Astrocyte of the hippocampus (primary cell): ENCODE results near the gene BMPR1A.
A peak's percentile ranks its signal among the peaks of the same experiment; 100 is the strongest.

ENCODE experiments used
- DNase-seq: peaks from one replicate; pipeline ENCODE4 v3.0.0; 2011; ENCODE audit warnings: low read depth, low spot score

The BMPR1A gene

DNA sequence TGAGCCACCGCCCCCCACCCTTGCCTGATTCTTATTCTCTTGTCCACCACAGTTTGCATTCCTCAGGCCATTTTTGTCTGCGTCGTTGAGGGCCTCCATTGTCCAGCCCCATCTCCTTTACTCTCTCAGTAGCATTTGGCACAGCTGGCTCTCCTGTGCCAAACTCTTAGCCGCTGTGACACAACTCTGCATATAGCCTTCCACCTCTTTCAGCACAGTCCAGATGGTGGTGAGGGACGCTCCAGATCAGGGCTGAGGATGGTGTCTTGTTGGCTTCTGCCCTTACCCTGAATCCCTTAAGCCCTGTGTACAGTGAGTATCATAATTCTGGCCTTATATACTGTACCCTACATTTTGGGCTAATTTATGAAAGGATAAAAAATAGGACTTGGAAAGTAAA lies 45.6 kb downstream of the BMPR1A start:
- DNase-seq, result no peak

- no peak for DNase-seq
Observed at GRCh38 chr10:86802473-86803108, 46.2 kb downstream of the BMPR1A start.

- no peak for DNase-seq
Observed at GRCh38 chr10:86803156-86803555, 46.7 kb downstream of the BMPR1A start.

GRCh38 chr10:86804805-86805204 lies 48.4 kb downstream of the BMPR1A start:
- DNase-seq, result no peak

- peak; percentile 61 for DNase-seq
Observed at GRCh38 chr10:86813101-86813500, 56.7 kb downstream of the BMPR1A start.

DNA sequence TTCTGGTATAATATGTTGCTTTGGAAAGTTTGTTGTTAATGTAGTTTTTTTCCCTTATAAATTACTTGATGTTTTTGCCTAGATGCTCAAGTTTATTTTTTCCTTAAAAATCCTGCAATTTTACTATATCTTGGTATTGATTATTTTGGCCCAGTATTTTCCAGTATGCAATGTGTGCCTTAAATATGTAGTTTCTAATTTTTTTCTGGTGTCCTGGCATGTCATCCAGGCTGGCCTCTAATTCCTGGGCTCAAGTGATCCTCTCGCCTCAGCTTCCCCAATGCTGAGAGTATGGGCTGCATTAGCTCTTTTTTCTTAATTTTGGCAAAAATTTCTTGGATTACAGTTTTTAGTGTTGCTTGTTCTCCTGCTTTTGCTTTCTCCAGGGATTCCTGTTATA lies 57.6 kb downstream of the BMPR1A start:
- DNase-seq, result no peak

GRCh38 chr10:86815035-86815617 lies 58.7 kb downstream of the BMPR1A start:
- no peak for DNase-seq

GRCh38 chr10:86815640-86816039 lies 59.2 kb downstream of the BMPR1A start:
- no peak for DNase-seq

- DNase-seq, result no peak
Observed at GRCh38 chr10:86817246-86817645, 60.8 kb downstream of the BMPR1A start.

- DNase-seq, result no peak
Observed at GRCh38 chr10:86819567-86819966, 63.1 kb downstream of the BMPR1A start.

DNA sequence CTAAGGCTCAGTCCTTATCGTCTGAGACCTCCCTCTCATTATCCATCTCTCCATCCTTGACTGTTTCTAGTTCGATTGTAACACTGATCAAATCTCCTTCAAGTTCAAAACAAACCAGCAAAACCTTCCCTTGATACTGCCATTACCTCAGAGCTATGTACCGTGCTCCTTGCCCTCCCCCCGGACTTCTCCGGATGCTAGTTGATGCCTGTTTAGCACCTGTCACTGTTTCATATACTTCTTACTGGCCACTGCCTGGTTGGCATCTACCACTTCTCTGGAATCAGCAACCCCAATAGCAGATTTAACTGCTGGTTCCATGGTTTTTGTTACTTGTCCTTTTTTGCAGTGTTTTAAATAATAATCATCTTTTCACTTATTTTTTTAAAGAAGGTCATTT lies 64.1 kb downstream of the BMPR1A start:
- no peak for DNase-seq

- no peak for DNase-seq
Observed at GRCh38 chr10:86821388-86821999, 65.1 kb downstream of the BMPR1A start.

DNA sequence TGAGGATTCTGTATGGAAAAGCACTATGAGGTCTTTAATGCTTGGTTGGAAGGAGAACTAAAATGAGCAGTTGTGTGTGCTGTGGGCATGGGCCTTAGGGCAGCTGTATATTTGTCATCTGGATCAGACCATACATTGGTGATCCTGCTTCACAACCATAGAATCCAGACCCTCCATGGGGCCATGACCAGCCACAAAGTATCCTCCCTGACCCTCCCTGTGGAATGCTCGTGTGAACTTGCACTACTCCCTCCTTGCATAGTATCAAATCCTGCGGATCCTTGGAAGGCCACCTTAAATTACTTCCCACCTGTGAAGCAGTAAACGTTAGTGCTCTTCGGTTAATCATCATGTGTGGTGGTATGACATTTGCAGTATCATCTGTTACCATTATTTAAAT lies 67.1 kb downstream of the BMPR1A start:
- no peak for DNase-seq

DNA sequence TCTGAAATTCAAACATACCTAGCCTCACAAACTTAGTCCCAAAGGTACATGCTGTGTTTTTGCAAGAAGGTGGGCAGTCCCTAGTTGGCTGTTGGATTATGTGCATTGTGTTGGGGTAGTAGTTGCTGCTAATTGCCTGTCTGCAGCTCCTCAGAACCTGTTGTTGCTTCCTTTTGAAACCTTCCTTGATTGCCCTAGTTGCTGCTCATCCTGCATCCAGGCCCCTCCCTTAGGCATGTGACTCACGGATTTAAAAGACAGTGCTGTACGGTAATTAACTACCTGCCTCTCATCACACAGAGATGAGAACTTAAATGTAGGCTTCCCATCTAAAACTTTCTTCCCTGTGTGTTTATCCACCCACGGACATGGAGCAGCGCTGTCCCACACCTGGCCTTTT lies 67.7 kb downstream of the BMPR1A start:
- DNase-seq, result no peak

GRCh38 chr10:86825366-86825765 lies 68.9 kb downstream of the BMPR1A start:
- no peak for DNase-seq

DNA sequence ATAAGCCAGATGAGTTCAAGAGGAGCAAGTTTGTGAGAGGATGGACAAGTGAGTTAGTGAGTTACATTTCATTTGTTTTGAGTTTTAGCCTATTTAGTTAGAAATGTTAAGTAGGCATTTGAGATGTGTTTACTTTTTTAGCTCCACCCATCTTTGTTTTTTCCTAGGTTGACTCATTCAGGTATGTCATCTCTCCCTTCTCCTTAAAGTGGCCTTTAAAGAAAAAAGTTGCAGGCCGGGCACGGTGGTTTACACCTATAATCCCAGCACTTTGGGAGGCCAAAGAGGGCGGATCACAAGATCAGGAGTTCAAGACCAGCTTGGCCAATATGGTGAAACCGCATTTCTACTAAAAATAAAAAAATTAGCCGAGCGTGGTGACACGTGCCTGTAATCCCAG lies 71.2 kb downstream of the BMPR1A start:
- DNase-seq, result no peak

- DNase-seq, result no peak
Observed at GRCh38 chr10:86828145-86828544, 71.7 kb downstream of the BMPR1A start.

- no peak for DNase-seq
Observed at GRCh38 chr10:86829472-86829871, 73.1 kb downstream of the BMPR1A start.

GRCh38 chr10:86830043-86830591 lies 73.7 kb downstream of the BMPR1A start:
- DNase-seq, result no peak

DNA sequence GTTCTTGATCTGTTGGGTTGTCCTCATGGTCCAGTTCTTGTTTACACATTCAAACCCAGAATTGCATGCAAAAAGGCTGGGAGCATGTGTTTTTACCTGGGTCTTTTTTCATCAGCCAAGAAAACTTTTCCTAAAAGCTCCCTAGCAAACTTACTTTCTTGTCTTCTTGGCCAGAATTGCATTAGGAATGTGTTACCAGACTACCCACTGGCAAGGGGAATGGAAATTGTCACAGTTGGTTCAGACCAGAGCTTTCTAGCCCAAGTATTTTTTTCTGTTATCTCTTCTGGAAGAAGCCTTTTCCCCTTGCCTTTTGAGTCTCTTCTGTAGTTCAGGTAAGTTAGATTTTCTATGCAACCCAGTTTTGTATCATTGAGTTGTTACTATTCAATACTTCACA lies 77.5 kb downstream of the BMPR1A start:
- no peak for DNase-seq

GRCh38 chr10:86836044-86836443 lies 79.6 kb downstream of the BMPR1A start:
- DNase-seq, result no peak

DNA sequence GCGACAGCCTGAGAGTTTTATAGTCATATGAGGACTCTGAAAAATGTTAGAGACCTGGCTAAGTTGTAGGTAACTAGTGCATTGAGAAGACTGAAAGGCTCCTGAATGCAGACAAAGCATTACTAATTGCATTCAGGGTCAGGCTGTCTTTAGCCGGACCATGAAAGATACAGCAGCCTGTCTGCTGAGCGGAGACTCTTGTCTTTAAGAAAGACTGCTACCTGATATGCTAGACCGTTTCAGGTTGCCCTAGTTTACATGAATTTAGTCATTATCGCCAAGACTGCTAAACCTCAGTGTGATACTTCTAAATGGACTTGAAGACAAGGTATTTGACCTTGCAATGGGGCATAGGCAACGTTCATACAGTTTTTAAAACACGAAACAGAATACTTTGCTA lies 81.2 kb downstream of the BMPR1A start:
- no peak for DNase-seq

GRCh38 chr10:86840498-86840897 lies 84.1 kb downstream of the BMPR1A start:
- no peak for DNase-seq
